GM19372 (cell line): ENCODE measurements around the gene TAOK1.

Source experiments
- ATAC-seq: cut with Tn5 transposase; IDR thresholded peaks from one replicate; pipeline ENCODE4 v1.9.1; 2021; ENCODE audit warnings: mild to moderate bottlenecking, low read depth, moderate library complexity; ENCODE audit not compliant: unreplicated experiment

TAOK1 gene

GRCh38 chr17:29567554-29568330, 177.6 kb downstream of the TAOK1 start:
- peak; percentile 32 for ATAC-seq

GRCh38 chr17:29568331-29569244, 178.4 kb downstream of the TAOK1 start, which contains the start of gene TP53I13:
Gene TP53I13, plus strand, starts transcription at chr17:29568701. Its CDS starts 58 bp downstream, at chr17:29568759.
- ATAC-seq, result peak; percentile 31

GRCh38 chr17:29569245-29569950, 179.2 kb downstream of the TAOK1 start:
- ATAC-seq, result no peak

GRCh38 chr17:29570521-29570920, 180.4 kb downstream of the TAOK1 start:
- no peak for ATAC-seq

GRCh38 chr17:29571486-29571882, 181.3 kb downstream of the TAOK1 start:
- ATAC-seq, result no peak

GRCh38 chr17:29571883-29572681, 181.9 kb downstream of the TAOK1 start:
- no peak for ATAC-seq

- ATAC-seq, result no peak
These were observed 182.8 kb downstream of the TAOK1 start for GRCh38 chr17:29572691-29573557.

GRCh38 chr17:29573558-29573869, 183.4 kb downstream of the TAOK1 start:
- ATAC-seq, result no peak

- no peak for ATAC-seq
These were observed 183.9 kb downstream of the TAOK1 start for GRCh38 chr17:29573871-29574731.

- no peak for ATAC-seq
These were observed 184.8 kb downstream of the TAOK1 start for GRCh38 chr17:29574732-29575510.

- ATAC-seq, result no peak
These were observed 185.5 kb downstream of the TAOK1 start for GRCh38 chr17:29575511-29576213.

- ATAC-seq, result no peak
These were observed 186.2 kb downstream of the TAOK1 start for GRCh38 chr17:29576214-29577000.

- ATAC-seq, result no peak
These were observed 186.8 kb downstream of the TAOK1 start for GRCh38 chr17:29577001-29577370.

- ATAC-seq, result no peak
These were observed 187.4 kb downstream of the TAOK1 start for GRCh38 chr17:29577385-29578211.
